ENCODE data around the gene SCGB1C1. TPM values are rescaled to one million over a fixed set of nuclear protein-coding genes. Genes with fewer than 3 reads are reported as not detected.
A peak's percentile ranks its signal among the peaks of the same experiment; 100 is the strongest.

The SCGB1C1 gene
- total and polyA plus RNA-seq, 10 of the 15 experiments (the other 5 are each of a cell fraction or from before 2014, with no cell fraction given) = not detected

GRCh38 chr11:225734-226453 is 33.0 kb downstream of the SCGB1C1 start (continued):
- no peak for TF ChIP-seq NBN (IDR thresholded peaks at IDR 0.05)
- TF ChIP-seq NFXL1 (IDR thresholded peaks at IDR 0.05; ENCODE audit: borderline replicate concordance) = no peak
- no peak for TF ChIP-seq CBX5 (IDR thresholded peaks at IDR 0.05; ENCODE audit: low read depth)
- peak; percentile 33 to 45; a peak in 3 of 4 replicates for TF ChIP-seq IKZF2 (IDR thresholded peaks at IDR 0.05)
- TF ChIP-seq SREBF2 (IDR thresholded peaks at IDR 0.05; ENCODE audit: low read length) = no peak
- TF ChIP-seq PAX8 (IDR thresholded peaks at IDR 0.05) = no peak
- TF ChIP-seq YY1 (IDR thresholded peaks at IDR 0.05; ENCODE audit: low read depth, low read length) = no peak
- no peak for TF ChIP-seq LARP7 (IDR thresholded peaks at IDR 0.05)
- no peak for TF ChIP-seq CHD2 (IDR thresholded peaks at IDR 0.05; ENCODE audit: borderline replicate concordance, low read depth, low read length)

- Histone ChIP-seq H3K36me3 (ENCODE audit: control insufficient read depth in 2 of 2, insufficient read depth in 2 of 2, low read length in 1 of 2) (peaks cover 0 to 3% of the 10 kb centered on the region in 2 experiments; a peak in 2 of 4 replicates), H4K20me1 (ENCODE audit: control insufficient read depth, insufficient read depth) (no peaks in the 10 kb centered on the region), H3K27ac (ENCODE audit: control insufficient read depth, insufficient read depth) (no peak overlapping the region), H3K9me3 (replicated peaks; ENCODE audit: control insufficient read depth, insufficient read depth, low read length) (no peaks in the 10 kb centered on the region), H3K4me2 (ENCODE audit: control insufficient read depth, insufficient read depth) (no peak overlapping the region), H3K79me2 (ENCODE audit: control insufficient read depth, insufficient read depth, low read length) (no peaks in the 10 kb centered on the region), H3K9ac (ENCODE audit: control insufficient read depth, insufficient read depth, low read length) (no peak overlapping the region), H3K27me3 (replicated peaks in 1 of 2; ENCODE audit: control insufficient read depth in 2 of 2, insufficient read depth in 2 of 2, low read length in 1 of 2) (no peaks in the 10 kb centered on the region), H3K4me1 (ENCODE audit: control insufficient read depth, insufficient read depth, low read length) (no peaks in the 10 kb centered on the region), H3K4me3 (no peak overlapping the region), H2AFZ (ENCODE audit: control insufficient read depth, low read depth, low read length) (no peak overlapping the region)
- intact Hi-C loops (cut with micrococcal nuclease; ENCODE audit: unreplicated experiment) = no loop called here
- in situ Hi-C loops (cut with MboI) = no loop called here
- ChIA-PET RAD21 (ENCODE audit: unreplicated experiment) (no interaction called here), POLR2A (interaction anchor here (0.6 to 1.8 kb wide), 3 partner anchors 10 to 578 kb away, joined by 3 to 7 read pairs (median 3); no protein-coding TSS in a partner anchor), CTCF (interaction anchor here (1.2 to 2.0 kb wide), 3 partner anchors 15 to 78 kb away, joined by 3 to 5 read pairs (median 5); no protein-coding TSS in a partner anchor), SMC1A (ENCODE audit: uncharacterized antibody, unreplicated experiment) (interaction anchor here (0.5 to 1.0 kb wide), 4 partner anchors 10 to 351 kb away, joined by 3 read pairs; partner anchors contain the start of genes BET1L and RIC8A)
- no TSS peak for BruUV-seq (replicated peaks)
- FAIRE-seq (no peak), ATAC-seq (no peak), DNase-seq (ENCODE audit: low read depth, low spot score) (no peak)
- 75% methylated on average over 6 of the region's 6 CpGs for WGBS (ENCODE audit: insufficient coverage, insufficient replicate concordance, low lambda C conversion rate, missing lambda C conversion rate)
- TF ChIP-seq NRF1 (conservative IDR thresholded peaks at IDR 0.05; ENCODE audit: low read depth, low read length) (no peak), SPI1 (IDR thresholded peaks at IDR 0.05; ENCODE audit: borderline replicate concordance, insufficient read depth, low read depth, low read length) (no peak), ZBTB11 (CRISPR knock-in tag; IDR thresholded peaks at IDR 0.05) (no peak), TBL1XR1 (IDR thresholded peaks at IDR 0.05; ENCODE audit: low read depth, low read length) (no peak), ZNF207 (IDR thresholded peaks at IDR 0.05; ENCODE audit: borderline replicate concordance) (no peak), MAX (IDR thresholded peaks at IDR 0.05; ENCODE audit: low read depth, low read length) (no peak), E2F8 (IDR thresholded peaks at IDR 0.05; ENCODE audit: low read depth, partially characterized antibody) (no peak), RBBP5 (conservative IDR thresholded peaks at IDR 0.05) (no peak), BACH1 (IDR thresholded peaks at IDR 0.05; ENCODE audit: borderline replicate concordance) (no peak)
These were observed 35.0 kb downstream of the SCGB1C1 start for GRCh38 chr11:227824-228379.
